ENCODE data around the gene WWTR1. TPM values are rescaled to one million over a fixed set of nuclear protein-coding genes. Genes with fewer than 3 reads are reported as not detected.
A peak's percentile ranks its signal among the peaks of the same experiment; 100 is the strongest.

Gene WWTR1
- total RNA-seq, 1 experiment from 2014 or later = 79.7 TPM

GRCh38 chr3:149620291-149621020, 37.4 kb downstream of the WWTR1 start:
- Histone ChIP-seq H3K9ac (ENCODE audit: low read length) (no peak overlapping the region), H3K4me3 (ENCODE audit: low read length) (no peak overlapping the region), H3K27ac (ENCODE audit: low read length) (peak overlapping the region; percentile 60), H3F3A (ENCODE audit: low read length, unreplicated experiment) (no peaks in the 10 kb centered on the region), H3K79me2 (ENCODE audit: low read length) (peaks cover 97% of the 10 kb centered on the region), H3K36me3 (ENCODE audit: low read depth, low read length) (peaks cover 16% of the 10 kb centered on the region; the same call in 1 of the 2 replicates), H3K4me1 (ENCODE audit: insufficient read depth, low read length) (peaks cover 36% of the 10 kb centered on the region), H4K20me1 (ENCODE audit: low read length) (peaks cover 34% of the 10 kb centered on the region), H3K9me3 (ENCODE audit: low read length) (no peaks in the 10 kb centered on the region), H2AFZ (ENCODE audit: low read length) (no peak overlapping the region), H3K4me2 (ENCODE audit: low read length) (peak overlapping the region; percentile 48), H3K27me3 (ENCODE audit: low read length) (no peaks in the 10 kb centered on the region), H3K9me2 (replicated peaks; ENCODE audit: low read length) (no peaks in the 10 kb centered on the region)
- CTCF ChIA-PET = no interaction called here
- peak; percentile 26 for DNase-seq
- intact Hi-C loops (cut with micrococcal nuclease) = no loop called here
- BruUV-seq (replicated peaks) = no TSS peak
- TF ChIP-seq EZH2phosphoT487 (IDR thresholded peaks at IDR 0.05; ENCODE audit: borderline replicate concordance, low read length) (no peak), CTCF (conservative IDR thresholded peaks at IDR 0.05; ENCODE audit: low read depth, low read length) (no peak), EZH2 (IDR thresholded peaks at IDR 0.05; ENCODE audit: low read length, unreplicated experiment) (no peak)
- ATAC-seq = no peak; the same call in 1 of the 2 replicates
- POLR2A ChIA-PET (ENCODE audit: unreplicated experiment) = no interaction called here

- H3K4me1 ChIP-seq (ENCODE audit: insufficient read depth, low read length) = peaks cover 39% of the 10 kb centered on the region
- peaks cover 34% of the 10 kb centered on the region for H4K20me1 ChIP-seq (ENCODE audit: low read length)
- H3K27ac ChIP-seq (ENCODE audit: low read length) = no peak overlapping the region
- H3K9ac ChIP-seq (ENCODE audit: low read length) = no peak overlapping the region
- H3K4me3 ChIP-seq (ENCODE audit: low read length) = no peak overlapping the region
- no TSS peak for BruUV-seq (replicated peaks)
- no peaks in the 10 kb centered on the region for H3K27me3 ChIP-seq (ENCODE audit: low read length)
- ATAC-seq = no peak
- H3K79me2 ChIP-seq (ENCODE audit: low read length) = peaks cover 98% of the 10 kb centered on the region
- TF ChIP-seq EZH2 (IDR thresholded peaks at IDR 0.05; ENCODE audit: low read length, unreplicated experiment) (no peak), CTCF (conservative IDR thresholded peaks at IDR 0.05; ENCODE audit: low read depth, low read length) (no peak), EZH2phosphoT487 (IDR thresholded peaks at IDR 0.05; ENCODE audit: borderline replicate concordance, low read length) (no peak)
- H3F3A ChIP-seq (ENCODE audit: low read length, unreplicated experiment) = no peaks in the 10 kb centered on the region
- POLR2A ChIA-PET (ENCODE audit: unreplicated experiment) = no interaction called here
- no peaks in the 10 kb centered on the region for H3K9me3 ChIP-seq (ENCODE audit: low read length)
- no peak overlapping the region for H3K4me2 ChIP-seq (ENCODE audit: low read length)
- H3K9me2 ChIP-seq (replicated peaks; ENCODE audit: low read length) = no peaks in the 10 kb centered on the region
- CTCF ChIA-PET = no interaction called here
- intact Hi-C loops (cut with micrococcal nuclease) = no loop called here
- no peak for DNase-seq
- H3K36me3 ChIP-seq (ENCODE audit: low read depth, low read length) = peaks cover 19% of the 10 kb centered on the region; the same call in 1 of the 2 replicates
- H2AFZ ChIP-seq (ENCODE audit: low read length) = no peak overlapping the region
These were observed 38.7 kb downstream of the WWTR1 start for GRCh38 chr3:149619136-149619535.

Measured in PC-3 (cell line).